Fibroblast of villous mesenchyme (primary cell): ENCODE data around the gene ZGPAT. TPM values are rescaled to one million over a fixed set of nuclear protein-coding genes. Genes with fewer than 3 reads are reported as not detected.

Source experiments
- DNase-seq: peaks from one replicate; pipeline ENCODE4 v3.0.0-alpha.2; 2010; ENCODE audit warnings: low read depth
- H3K4me3 ChIP-seq: 2 replicates; pipeline ENCODE4 v1.5.1; 2011; ENCODE audit warnings: low read depth, mild to moderate bottlenecking, low read length
- CTCF ChIP-seq: IDR thresholded peaks from 2 replicates; pipeline ENCODE4 v1.5.1; 2012; ENCODE audit warnings: low read depth, mild to moderate bottlenecking, low read length; ENCODE audit not compliant: insufficient read depth
- total RNA-seq: library from RNA; depleted of rRNA; stranded (reverse); fragments of >200 nt; gene quantifications from 2 replicates; pipeline ENCODE4 v1.2.3, GENCODE V29; 2012

ZGPAT gene
- total RNA-seq, 1 donor, result 19.4 TPM

GRCh38 chr20:63777614-63778013, 69.8 kb downstream of the ZGPAT start:
- no peak for DNase-seq
- H3K4me3 ChIP-seq, result no peak overlapping the region
- no peak for TF ChIP-seq CTCF

GRCh38 chr20:63778034-63778752, 70.4 kb downstream of the ZGPAT start:
- DNase-seq, result peak; percentile 32
- TF ChIP-seq CTCF, result no peak
- H3K4me3 ChIP-seq, result no peak overlapping the region

GRCh38 chr20:63778857-63779256, 71.0 kb downstream of the ZGPAT start:
- no peak for TF ChIP-seq CTCF
- DNase-seq, result no peak
- H3K4me3 ChIP-seq, result no peak overlapping the region

GRCh38 chr20:63781181-63781580, 73.3 kb downstream of the ZGPAT start:
- H3K4me3 ChIP-seq, result no peak overlapping the region
- no peak for TF ChIP-seq CTCF
- no peak for DNase-seq

GRCh38 chr20:63782051-63782471, 74.2 kb downstream of the ZGPAT start:
- no peak for DNase-seq

GRCh38 chr20:63782521-63782971, 74.7 kb downstream of the ZGPAT start:
- no peak for TF ChIP-seq CTCF
- no peak overlapping the region for H3K4me3 ChIP-seq
- DNase-seq, result no peak

More at GRCh38 chr20:63782051-63782471, 74.2 kb downstream of the ZGPAT start:
- no peak overlapping the region for H3K4me3 ChIP-seq
- TF ChIP-seq CTCF, result no peak

- no peak for DNase-seq
- no peak for TF ChIP-seq CTCF
- H3K4me3 ChIP-seq, result no peak overlapping the region
Measured at GRCh38 chr20:63783970-63784369, 76.1 kb downstream of the ZGPAT start.
